ENCODE data around the gene RELCH.

GRCh38 chr18:62324181-62324828 lies 137.2 kb downstream of the RELCH start:
- TF ChIP-seq CTCF (IDR thresholded peaks at IDR 0.05) (no peak), ZFX (IDR thresholded peaks at IDR 0.05; ENCODE audit: borderline replicate concordance) (no peak)

Data from 22Rv1 (cell line).